GM21576 (cell line): ENCODE data around the gene KCNK15.

Experiments
- ATAC-seq: cut with Tn5 transposase; IDR thresholded peaks from one replicate; pipeline ENCODE4 v1.9.1; 2021; ENCODE audit warnings: mild to moderate bottlenecking, moderate library complexity; ENCODE audit not compliant: unreplicated experiment

The KCNK15 gene

GRCh38 chr20:44787299-44787698 is 41.6 kb downstream of the KCNK15 start:
- no peak for ATAC-seq

GRCh38 chr20:44788706-44789456 is 43.2 kb downstream of the KCNK15 start:
- ATAC-seq, result no peak

- ATAC-seq, result no peak
Observed at GRCh38 chr20:44790638-44791393, 45.2 kb downstream of the KCNK15 start.

- ATAC-seq, result no peak
Observed at GRCh38 chr20:44792796-44793195, 47.1 kb downstream of the KCNK15 start.

GRCh38 chr20:44795836-44796235 is 50.2 kb downstream of the KCNK15 start:
- no peak for ATAC-seq

GRCh38 chr20:44796311-44796710 is 50.6 kb downstream of the KCNK15 start:
- no peak for ATAC-seq

GRCh38 chr20:44796758-44797457 is 51.2 kb downstream of the KCNK15 start:
- no peak for ATAC-seq

- no peak for ATAC-seq
Observed at GRCh38 chr20:44799691-44800090, 54.0 kb downstream of the KCNK15 start.

- no peak for ATAC-seq
Observed at GRCh38 chr20:44800391-44801046, 54.9 kb downstream of the KCNK15 start.
